ENCODE results near the gene RPL10. TPM values are rescaled to one million over a fixed set of nuclear protein-coding genes. Genes with fewer than 3 reads are reported as not detected.

Gene RPL10
- total and polyA plus RNA-seq, 2 of the 8 experiments (the other 6 are each of a cell fraction or from before 2014, with no cell fraction given), result 2,633 to 4,293 TPM

DNA sequence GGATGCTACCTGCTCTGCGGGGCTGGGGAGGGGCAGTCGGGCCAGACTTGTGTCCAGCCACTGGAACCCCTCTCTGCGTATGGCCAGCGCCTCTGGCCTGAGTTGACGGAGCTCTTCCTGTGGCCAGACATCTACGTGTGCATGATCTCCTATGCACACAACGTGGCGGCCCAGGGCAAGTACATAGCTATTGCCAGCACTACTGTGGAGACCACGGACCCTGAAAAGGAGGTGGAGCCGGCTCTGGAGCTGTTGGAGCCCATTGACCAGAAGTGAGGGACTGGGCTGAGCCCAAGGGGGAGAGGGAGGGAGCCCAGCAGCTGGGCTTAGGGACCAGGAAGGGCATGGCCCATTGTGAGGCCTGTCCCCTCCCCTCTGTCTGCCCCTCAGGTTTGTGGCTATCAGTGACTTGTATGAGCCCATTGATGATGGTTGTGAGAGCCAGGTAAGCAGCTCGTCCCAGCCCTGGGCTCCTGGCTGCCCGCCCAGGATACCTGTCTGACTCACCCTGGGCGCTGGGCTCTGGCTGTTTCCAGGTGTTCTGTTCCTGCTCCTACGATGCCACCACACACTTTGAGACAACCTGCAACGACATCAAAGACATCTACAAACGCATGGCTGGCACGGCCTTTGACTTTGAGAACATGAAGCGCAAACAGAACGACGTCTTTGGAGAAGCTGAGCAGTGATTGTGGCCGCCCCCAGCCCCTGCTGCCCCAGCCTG, 44.0 kb downstream of the RPL10 start:
- WGBS, 2 experiments (ENCODE audit: extremely low coverage in 1 of 2, insufficient coverage in 1 of 2, insufficient read length in 1 of 2, insufficient replicate concordance in 2 of 2, low coverage in 1 of 2, low lambda C conversion rate in 2 of 2, missing lambda C conversion rate in 1 of 2), result 87% methylated on average over 13 of the region's 21 CpGs; no CpG with 5 or more reads in 1 of the 2 experiments
- H2BK12ac ChIP-seq (ENCODE audit: low read depth, low read length), result no peak overlapping the region
- FAIRE-seq (no peak), DNase-seq (ENCODE audit: low read depth in 1 of 2, low spot score in 2 of 2) (no peak)
- H4K91ac ChIP-seq (replicated peaks; ENCODE audit: insufficient read length, low read length), result no peak overlapping the region
- no peak overlapping the region for H3K23ac ChIP-seq (ENCODE audit: insufficient read length)
- H3K27ac ChIP-seq (ENCODE audit: low read depth, low read length), result no peak overlapping the region
- no peak overlapping the region for H2AFZ ChIP-seq (ENCODE audit: low read length)
- H3K79me2 ChIP-seq (ENCODE audit: control insufficient read depth in 1 of 2, insufficient read depth in 2 of 2, low read length in 2 of 2), result peaks cover 0 to 17% of the 10 kb centered on the region in 2 experiments; a peak in 2 of 4 replicates
- no peak for TF ChIP-seq EZH2 (IDR thresholded peaks at IDR 0.05; ENCODE audit: low read depth, low read length, severe bottlenecking)
- TF ChIP-seq CEBPB (IDR thresholded peaks at IDR 0.05; ENCODE audit: low read depth, low read length), result no peak
- no peak overlapping the region for H3K9ac ChIP-seq (replicated peaks in 1 of 4; ENCODE audit: extremely low read depth in 1 of 4, low read depth in 3 of 4, low read length in 3 of 4)
- H3K4me1 ChIP-seq (replicated peaks in 1 of 4; ENCODE audit: control insufficient read depth in 3 of 4, insufficient read depth in 4 of 4, low read length in 3 of 4), result peaks cover 0 to 9% (median 5%) of the 10 kb centered on the region in 4 experiments; a peak in 6 of 7 replicates
- no peak overlapping the region for H3K4me3 ChIP-seq (ENCODE audit: extremely low read depth in 1 of 4, insufficient read depth in 2 of 4, low read depth in 3 of 4, low read length in 4 of 4)
- H4K20me1 ChIP-seq (replicated peaks in 1 of 2; ENCODE audit: control insufficient read depth in 1 of 2, insufficient read depth in 2 of 2, low read length in 2 of 2), result peaks cover 0 to 13% of the 10 kb centered on the region in 2 experiments
- H2BK5ac ChIP-seq (ENCODE audit: low read depth, low read length), result no peak overlapping the region
- no peak overlapping the region for H3K4me2 ChIP-seq (ENCODE audit: insufficient read depth in 1 of 2, low read depth in 2 of 2, low read length in 2 of 2)
- H3K79me1 ChIP-seq (ENCODE audit: low read depth, low read length), result no peaks in the 10 kb centered on the region; the same call in 1 of the 2 replicates
- H3K27me3 ChIP-seq (replicated peaks in 1 of 4; ENCODE audit: control insufficient read depth in 3 of 4, extremely low read depth in 1 of 4, insufficient read depth in 3 of 4, low read length in 3 of 4), result no peaks in the 10 kb centered on the region
- POLR2A ChIA-PET (ENCODE audit: partially characterized antibody), result interaction anchor here (0.8 to 2.9 kb wide), 6 partner anchors 36 to 80 kb away, joined by 3 to 9 read pairs (median 6); partner anchors contain the start of genes LAGE3, RPL10 and UBL4A
- no peak overlapping the region for H3K4ac ChIP-seq (replicated peaks; ENCODE audit: insufficient read length, low read depth, low read length)
- H3K36me3 ChIP-seq (ENCODE audit: control insufficient read depth in 2 of 4, insufficient read depth in 4 of 4, low read length in 3 of 4), result peaks cover 0 to 27% (median 11%) of the 10 kb centered on the region in 4 experiments; a peak in 5 of 8 replicates
- no peak overlapping the region for H3K18ac ChIP-seq (ENCODE audit: extremely low read depth, low read length)
- H4K5ac ChIP-seq (ENCODE audit: insufficient read length, low read depth, low read length), result no peak overlapping the region
- no peak overlapping the region for H2BK20ac ChIP-seq (ENCODE audit: low read length)
- CTCF ChIA-PET (ENCODE audit: partially characterized antibody), result interaction anchor here (0.6 to 1.5 kb wide), 3 partner anchors 12 to 43 kb away, joined by 3 to 4 read pairs (median 3); no protein-coding TSS in a partner anchor
- no peak overlapping the region for H3K56ac ChIP-seq (replicated peaks; ENCODE audit: insufficient read length, low read depth, low read length)
- H3K9me3 ChIP-seq (ENCODE audit: insufficient read depth in 2 of 2, low read depth in 1 of 2, low read length in 1 of 2), result no peaks in the 10 kb centered on the region
- no peak overlapping the region for H2BK120ac ChIP-seq (replicated peaks; ENCODE audit: low read depth, low read length)
- no peak overlapping the region for H4K8ac ChIP-seq (ENCODE audit: extremely low read depth, insufficient read depth, low read length)
- no peak overlapping the region for H2BK15ac ChIP-seq (ENCODE audit: low read length)
- H2AK5ac ChIP-seq (ENCODE audit: low read depth, low read length), result no peak overlapping the region
- peaks cover 6% of the 10 kb centered on the region; the same call in 1 of the 2 replicates for H3K23me2 ChIP-seq (ENCODE audit: low read depth, low read length)
- H3K14ac ChIP-seq (ENCODE audit: insufficient read length), result no peak overlapping the region
